GM06990 (cell line): ENCODE results near the gene SF3B3.

Experiments
- DNase-seq: peaks from one replicate; pipeline ENCODE4 v3.0.0-alpha.2; 2011; ENCODE audit not compliant: insufficient read length; ENCODE audit errors: extremely low read depth
- H3K27me3 ChIP-seq: replicated peaks from 2 replicates; pipeline ENCODE4 v1.6.0; 2011; ENCODE audit warnings: low read length; ENCODE audit not compliant: control insufficient read depth, insufficient read depth
- H3K36me3 ChIP-seq: 2 replicates; pipeline ENCODE4 v1.5.1; 2011; ENCODE audit warnings: low read length; ENCODE audit not compliant: control insufficient read depth, insufficient read depth
- H3K4me3 ChIP-seq: replicated peaks from 2 replicates; pipeline ENCODE4 v1.5.1; 2011; ENCODE audit warnings: low read depth, mild to moderate bottlenecking, control low read depth, low read length
- CTCF ChIP-seq: IDR thresholded peaks from 2 replicates; pipeline ENCODE4 v1.5.1; 2011; ENCODE audit warnings: low read length, control low read depth, mild to moderate bottlenecking, inconsistent platforms; ENCODE audit not compliant: insufficient read depth, poor library complexity, severe bottlenecking

The SF3B3 gene

DNA sequence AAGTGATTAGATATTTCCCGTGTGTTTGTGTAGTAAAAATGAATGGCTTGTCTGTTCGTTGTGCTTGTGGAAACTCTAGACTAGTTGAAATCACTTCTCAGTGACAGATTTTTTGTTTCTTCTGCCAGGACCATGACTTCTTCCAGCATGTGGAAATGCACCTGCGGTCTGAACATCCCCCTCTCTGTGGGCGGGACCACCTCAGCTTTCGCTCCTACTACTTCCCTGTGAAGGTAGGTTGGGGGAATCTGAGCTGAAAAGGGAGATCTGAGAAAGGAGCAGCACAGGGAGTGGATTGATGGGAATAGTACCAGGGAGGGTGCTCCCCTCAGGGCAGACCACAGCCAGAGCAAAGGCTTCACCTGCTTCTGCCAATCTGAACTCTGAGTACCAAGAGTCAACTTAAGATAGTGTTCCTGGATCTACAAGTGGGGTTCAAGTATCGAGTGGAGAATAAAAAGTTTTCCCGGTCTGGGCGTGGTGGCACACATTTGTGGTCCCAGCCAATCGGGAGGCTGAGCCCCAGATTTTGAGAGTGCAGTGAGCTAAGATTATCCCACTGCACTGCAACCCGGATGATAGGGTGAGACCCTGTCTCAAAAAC, 47.5 kb downstream of the SF3B3 start:
- Histone ChIP-seq H3K36me3 (peaks cover 45% of the 10 kb centered on the region), H3K27me3 (no peaks in the 10 kb centered on the region), H3K4me3 (no peak overlapping the region)
- no peak for TF ChIP-seq CTCF
- no peak for DNase-seq

- DNase-seq = no peak
- Histone ChIP-seq H3K27me3 (no peaks in the 10 kb centered on the region), H3K4me3 (no peak overlapping the region), H3K36me3 (peaks cover 44% of the 10 kb centered on the region)
- no peak for TF ChIP-seq CTCF
These were observed 48.0 kb downstream of the SF3B3 start for GRCh38 chr16:70571623-70572022.

- no peaks in the 10 kb centered on the region for H3K27me3 ChIP-seq
- DNase-seq = no peak
- H3K4me3 ChIP-seq = no peak overlapping the region
- no peak for TF ChIP-seq CTCF
- H3K36me3 ChIP-seq = peaks cover 38% of the 10 kb centered on the region
These were observed 48.7 kb downstream of the SF3B3 start for GRCh38 chr16:70572050-70572925.

- no peak for TF ChIP-seq CTCF
- no peaks in the 10 kb centered on the region for H3K27me3 ChIP-seq
- no peak for DNase-seq
- peaks cover 36% of the 10 kb centered on the region for H3K36me3 ChIP-seq
- H3K4me3 ChIP-seq = no peak overlapping the region
These were observed 49.3 kb downstream of the SF3B3 start for GRCh38 chr16:70572926-70573270.

- H3K36me3 ChIP-seq = peaks cover 35% of the 10 kb centered on the region
- no peak for TF ChIP-seq CTCF
- DNase-seq = no peak
- H3K27me3 ChIP-seq = no peaks in the 10 kb centered on the region
- no peak overlapping the region for H3K4me3 ChIP-seq
These were observed 50.0 kb downstream of the SF3B3 start for GRCh38 chr16:70573451-70574121.
